Epidermal melanocyte (primary cell): Measurements from ENCODE around the gene SORCS3.

Source experiments
- DNase-seq: peaks from one replicate; pipeline ENCODE4 v3.0.0; 2011; ENCODE audit warnings: low spot score; ENCODE audit not compliant: insufficient read length

The SORCS3 gene

DNA sequence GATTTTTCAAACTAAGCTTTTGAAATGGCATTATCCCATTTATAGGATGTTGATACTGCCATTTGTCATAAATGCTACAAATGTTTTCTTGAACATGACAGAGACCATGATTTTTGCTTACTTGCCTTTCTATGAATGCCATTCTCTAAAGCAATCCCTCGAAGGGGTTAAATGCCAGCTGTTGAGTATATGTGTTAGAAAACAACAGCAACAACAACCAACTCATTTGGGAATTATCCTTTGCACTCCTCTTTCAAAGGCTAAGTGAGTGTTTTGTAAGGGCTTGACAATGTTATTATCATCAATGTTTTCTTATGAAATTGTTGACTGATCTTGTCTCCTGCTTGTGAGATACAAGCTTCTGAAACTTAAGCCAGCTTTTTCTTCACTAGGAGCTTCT is 529.4 kb downstream of the SORCS3 start:
- no peak for DNase-seq

DNA sequence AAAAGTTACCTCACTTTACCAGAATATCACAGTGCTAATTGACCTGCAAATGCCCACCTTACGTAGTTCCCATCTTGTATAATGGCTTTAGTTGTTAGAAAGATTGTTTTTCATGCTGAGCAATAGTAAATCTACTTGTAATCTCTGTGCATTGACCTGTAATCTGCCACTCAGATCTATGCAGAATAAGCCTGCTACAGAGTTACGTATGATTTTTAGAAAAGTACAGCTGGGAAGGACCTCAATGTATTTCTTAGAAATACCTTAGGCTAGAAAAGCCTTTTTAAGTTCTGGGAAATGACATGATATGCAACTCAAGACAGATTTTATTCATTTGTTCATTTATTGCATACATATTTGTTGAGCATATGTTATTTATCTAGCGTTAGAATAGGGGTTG is 530.9 kb downstream of the SORCS3 start:
- no peak for DNase-seq

DNA sequence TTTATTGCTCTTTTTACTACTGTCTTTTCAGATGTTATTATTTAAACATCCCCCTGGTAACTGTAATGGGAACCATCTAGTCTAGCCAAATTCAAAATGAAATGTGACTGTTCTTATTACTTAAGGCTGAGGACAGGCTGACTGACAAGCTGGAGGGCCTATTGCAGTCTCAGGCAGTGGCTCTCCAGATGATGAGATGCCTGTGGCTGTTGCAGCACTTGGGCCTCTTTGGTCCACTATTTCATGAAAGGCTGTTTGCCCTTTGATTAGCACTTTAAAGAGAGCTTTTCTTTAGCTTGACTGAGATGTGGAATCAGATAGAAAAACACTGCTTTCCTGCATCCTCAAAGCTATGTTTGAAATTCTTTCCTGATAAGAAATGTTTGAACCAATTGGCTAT is 540.5 kb downstream of the SORCS3 start:
- no peak for DNase-seq

DNA sequence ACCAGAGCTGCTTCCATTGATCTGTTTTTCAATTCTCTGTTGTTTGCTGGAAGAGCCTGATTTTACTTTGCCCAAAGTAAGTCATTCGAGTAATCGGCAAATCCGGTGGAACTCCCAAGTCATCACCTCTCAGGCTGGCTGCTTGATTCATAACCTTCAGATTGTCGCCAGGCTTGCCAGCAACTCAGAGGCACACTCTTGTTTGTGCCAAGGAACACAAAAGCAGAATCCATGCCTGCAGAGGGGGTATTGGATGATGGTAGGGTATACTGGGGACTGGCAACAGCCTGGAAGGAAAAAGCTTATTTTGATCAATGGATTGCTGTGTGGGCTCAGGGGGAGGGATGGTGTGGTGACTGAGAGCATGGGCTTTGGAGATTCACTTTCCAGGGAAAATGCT is 542.4 kb downstream of the SORCS3 start:
- no peak for DNase-seq

DNA sequence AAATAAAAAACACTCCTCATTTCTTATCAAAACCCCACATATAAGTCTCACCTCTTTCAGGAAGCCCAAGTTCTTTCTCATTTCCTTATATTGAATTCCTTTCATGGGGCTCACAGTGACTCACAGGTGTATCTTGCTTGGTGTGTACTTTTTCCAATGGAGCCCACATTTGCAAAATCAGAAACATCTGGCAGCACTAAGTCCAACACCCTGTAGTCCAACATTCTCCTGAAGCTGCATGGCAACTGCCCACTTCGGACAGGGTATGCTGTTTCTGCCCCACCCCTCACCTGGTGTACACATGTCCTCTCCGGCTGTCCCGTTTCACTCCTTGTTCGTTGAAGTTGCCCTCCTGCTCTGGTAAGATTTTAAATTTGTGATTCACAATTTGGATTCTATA is 544.1 kb downstream of the SORCS3 start:
- DNase-seq, result no peak

DNA sequence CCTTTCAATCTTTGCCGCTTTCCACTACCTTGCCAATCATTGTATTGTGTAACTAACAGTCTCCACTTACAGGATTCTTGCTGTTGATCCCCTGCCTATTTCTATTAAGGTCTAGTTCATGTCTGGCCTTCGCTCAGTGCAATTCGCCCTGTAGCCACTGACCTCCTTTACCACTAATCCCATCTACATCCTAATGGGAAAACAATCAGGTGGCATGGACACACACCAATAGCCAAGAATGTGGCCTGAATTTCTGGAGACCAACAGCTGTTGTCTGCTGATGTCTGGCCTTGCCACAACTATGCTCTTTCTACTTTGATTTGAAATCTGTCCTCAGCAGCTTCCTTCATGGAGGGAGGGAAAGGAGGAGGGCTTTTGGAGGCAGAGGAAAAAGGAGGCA is 546.2 kb downstream of the SORCS3 start:
- no peak for DNase-seq

DNA sequence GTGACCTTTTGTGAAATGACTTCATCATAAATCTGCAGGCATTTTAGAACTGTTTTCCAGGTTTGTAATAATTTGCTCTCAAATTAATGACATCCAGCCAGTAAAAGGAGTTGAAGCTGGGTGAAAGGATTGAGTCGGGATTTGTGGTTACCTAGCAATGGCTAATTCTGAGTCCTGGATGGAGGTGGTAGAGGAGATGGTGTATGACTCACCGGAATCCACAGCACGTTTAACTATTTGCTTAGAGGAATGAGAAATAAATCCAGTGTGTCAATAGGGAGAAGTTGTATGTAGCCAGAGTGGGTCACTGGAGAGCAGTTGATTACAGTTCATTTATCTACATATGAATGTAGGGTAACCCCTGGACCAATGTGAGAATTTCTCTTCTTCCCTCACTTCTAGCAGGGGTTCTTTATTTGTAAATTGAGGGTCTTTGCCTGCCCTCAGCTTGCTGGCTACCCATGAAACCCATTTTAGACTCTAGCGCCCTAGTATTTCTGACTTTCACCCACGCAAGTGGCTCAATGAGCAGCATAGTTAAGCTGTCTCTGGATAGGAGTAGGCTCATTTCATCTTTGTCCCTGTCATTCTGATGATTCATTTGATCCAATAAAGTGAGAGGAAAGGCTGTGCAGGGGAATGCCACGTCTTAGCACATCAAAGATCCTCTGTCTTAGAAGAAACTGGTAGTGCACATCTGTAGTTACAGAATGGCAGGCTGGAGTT is 547.8 kb downstream of the SORCS3 start:
- DNase-seq, result no peak

DNA sequence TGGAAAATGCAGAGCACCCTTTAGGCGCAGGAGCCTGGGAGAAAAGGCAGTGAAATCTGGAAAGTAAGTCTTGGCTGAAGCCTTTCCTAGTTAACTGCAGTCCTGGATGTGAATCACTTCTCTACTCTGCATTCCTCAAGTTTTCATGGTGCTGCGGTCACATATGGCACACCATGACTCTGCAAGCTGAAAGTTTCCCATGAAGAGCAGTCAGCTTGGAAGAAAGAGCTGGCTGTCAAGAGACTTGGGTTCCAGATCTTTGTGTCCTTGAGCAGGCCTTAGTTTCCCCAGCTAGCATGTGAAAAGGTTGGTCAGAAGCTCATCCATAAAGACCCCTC is 548.3 kb downstream of the SORCS3 start:
- no peak for DNase-seq

DNA sequence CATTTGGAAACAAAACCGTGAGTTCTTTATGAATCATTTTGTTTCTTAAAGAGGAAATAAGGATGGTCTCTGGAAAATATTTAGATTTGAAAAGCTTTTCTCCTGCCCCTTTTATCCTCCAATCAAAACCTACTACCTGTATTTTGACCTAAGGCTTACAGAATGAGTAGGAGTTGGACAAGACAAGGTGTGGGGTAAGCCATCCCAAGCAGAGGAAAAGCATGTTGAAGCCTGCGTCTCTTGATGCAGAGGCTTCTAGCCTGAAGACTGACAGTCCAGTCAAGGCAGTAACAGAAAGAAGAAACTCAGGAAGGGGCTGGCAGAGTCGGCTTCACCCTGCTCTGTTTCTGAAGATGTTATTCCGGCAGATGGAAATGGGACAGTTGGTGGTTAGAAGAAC is 551.1 kb downstream of the SORCS3 start:
- no peak for DNase-seq

DNA sequence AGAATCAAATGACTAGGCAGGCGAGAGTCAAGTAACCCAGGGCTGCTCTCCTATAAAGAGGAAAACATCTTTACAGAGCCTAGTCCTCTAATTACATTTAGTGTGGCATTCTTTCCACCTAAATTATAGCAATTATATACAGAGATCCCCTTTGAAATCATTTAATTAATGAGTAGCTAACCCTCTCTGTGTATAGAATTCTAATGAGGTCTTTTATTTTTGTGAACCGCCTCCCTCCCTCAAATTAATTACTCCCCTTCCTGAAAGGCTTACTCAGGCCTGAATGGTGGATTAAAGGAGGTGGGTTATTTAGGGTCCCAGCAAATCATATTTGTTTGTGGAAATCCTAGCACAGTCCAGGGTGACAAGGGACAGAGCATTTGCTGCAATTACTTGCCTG is 551.8 kb downstream of the SORCS3 start:
- no peak for DNase-seq

DNA sequence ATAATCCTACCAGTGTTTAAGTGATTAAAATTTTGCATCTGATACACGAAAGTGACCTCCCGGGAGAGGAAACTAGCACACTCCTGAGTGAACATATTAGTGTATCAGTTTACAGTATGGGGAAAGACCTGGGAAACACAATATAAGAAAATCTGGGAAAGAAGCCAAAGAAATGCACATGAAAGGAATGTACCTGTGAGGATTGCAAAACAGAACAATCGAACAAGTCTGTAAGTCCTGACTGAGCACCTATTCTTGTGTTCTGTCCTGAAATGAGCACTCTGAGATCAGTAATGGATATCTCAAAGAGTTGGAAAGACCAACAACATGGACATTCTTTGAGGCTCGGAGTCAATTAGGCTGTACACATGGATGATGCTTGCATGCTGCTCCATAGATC is 554.7 kb downstream of the SORCS3 start:
- DNase-seq, result no peak

DNA sequence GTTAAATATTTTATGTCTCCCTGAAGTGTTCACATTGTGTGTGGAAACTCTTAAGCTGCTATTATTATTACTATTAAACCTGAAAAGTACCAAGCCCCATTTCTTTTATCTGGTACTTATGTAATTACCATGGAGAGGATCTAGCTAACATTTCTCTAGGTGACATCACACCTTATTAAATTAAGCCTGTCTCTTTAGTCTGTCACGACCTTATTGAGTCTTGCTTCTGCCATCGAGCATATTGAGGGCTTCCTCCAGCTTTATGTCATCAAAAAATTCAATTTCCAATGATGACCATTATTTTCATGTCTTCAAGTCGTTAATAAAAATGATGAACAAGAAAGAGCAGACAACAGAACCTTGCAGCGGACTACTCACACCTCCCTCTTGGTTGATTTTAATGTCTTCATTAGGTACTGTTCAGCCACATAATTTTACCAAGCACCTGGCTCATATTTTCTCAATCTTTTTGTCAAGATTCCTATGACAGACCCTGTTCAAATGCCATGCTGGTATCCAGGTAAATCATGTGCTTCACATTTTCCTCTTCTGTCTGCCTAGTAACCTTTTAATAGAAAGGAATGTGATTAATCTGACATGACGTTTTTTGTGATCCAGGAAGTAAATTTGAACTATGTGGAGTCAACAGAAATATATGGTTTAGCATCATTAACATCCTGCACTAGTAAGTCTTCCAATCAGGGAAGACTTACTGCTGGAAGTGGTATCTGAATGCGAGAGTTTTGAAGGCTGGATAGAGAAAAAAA is 556.7 kb downstream of the SORCS3 start:
- DNase-seq, result no peak

DNA sequence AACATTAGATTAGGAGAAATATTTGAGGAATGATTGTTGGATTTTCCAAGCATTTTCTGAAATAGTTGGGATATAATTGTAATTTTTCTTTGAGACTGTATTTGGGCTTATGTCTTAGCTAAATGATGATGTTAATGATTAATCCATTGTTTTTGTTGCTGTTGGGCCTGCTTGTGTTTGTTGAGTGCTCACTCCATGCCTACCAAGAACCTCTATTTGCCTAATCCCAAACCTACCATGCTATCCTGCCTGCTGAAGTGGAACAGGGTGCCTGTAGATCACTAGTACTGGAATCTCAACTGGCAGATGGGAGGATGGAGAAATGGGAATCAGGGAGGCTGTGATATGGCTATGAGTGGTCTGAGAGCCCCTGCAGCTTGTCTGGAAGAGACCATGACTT is 565.5 kb downstream of the SORCS3 start:
- DNase-seq, result no peak

DNA sequence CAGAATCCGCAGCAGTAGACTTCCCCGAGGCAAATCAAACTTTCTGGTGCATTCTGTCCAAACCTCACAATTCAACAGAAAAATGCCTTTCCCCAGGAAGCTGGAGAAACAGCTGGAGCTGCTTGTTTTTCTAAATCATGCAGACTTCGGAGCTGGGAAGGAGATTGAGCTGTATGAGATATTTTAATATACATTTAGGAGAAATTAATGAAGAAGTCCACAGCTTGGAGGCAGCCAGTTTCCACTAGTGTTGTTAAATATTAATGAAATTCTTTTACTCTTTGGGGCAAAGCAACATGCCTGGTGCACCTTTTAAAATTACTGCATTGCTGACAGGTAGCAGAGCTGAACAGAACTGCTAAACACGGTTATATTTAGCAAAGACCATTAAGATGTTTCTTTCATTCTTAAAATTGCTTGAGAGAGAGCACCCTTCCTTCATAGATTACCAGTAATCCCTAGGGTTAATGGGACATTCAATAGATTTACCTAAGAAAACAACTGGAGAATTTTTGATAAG is 566.4 kb downstream of the SORCS3 start:
- no peak for DNase-seq

DNA sequence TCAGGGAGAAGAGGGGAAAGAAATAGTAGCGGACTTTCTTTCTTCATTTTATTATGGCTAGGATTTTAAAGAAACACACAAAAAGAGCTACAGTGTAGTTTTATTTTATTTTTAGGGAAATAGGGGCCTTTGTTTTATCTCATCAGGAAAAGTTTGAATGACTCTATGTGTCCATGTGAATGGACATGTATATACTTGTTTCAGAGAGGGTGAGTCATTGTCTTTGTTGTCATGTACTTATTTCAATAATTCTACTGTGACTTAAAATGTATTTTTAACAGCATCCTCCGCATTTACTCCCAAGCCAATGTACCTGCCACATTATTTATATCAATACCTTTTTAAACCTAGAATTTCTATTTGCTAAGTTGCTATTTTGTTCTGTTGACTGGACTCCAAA is 569.5 kb downstream of the SORCS3 start:
- DNase-seq, result no peak

DNA sequence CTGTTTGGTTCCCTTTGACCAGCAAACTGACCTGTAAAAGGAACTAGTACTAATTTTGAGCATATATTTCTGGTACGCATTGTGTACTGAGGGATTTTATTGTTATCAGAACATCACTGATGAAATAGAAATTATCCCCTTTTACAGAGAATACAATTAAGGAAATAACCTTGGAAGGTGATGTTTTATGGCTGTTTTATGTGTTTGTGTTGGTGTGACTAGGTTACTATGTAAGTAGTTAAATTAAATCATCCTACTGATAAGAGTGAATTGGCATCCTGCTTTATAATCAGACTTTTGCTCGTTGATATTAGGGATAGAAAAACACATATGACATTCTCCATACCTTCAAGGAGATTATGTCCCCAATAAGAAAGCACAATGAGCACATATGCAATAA is 596.6 kb downstream of the SORCS3 start:
- DNase-seq, result no peak

DNA sequence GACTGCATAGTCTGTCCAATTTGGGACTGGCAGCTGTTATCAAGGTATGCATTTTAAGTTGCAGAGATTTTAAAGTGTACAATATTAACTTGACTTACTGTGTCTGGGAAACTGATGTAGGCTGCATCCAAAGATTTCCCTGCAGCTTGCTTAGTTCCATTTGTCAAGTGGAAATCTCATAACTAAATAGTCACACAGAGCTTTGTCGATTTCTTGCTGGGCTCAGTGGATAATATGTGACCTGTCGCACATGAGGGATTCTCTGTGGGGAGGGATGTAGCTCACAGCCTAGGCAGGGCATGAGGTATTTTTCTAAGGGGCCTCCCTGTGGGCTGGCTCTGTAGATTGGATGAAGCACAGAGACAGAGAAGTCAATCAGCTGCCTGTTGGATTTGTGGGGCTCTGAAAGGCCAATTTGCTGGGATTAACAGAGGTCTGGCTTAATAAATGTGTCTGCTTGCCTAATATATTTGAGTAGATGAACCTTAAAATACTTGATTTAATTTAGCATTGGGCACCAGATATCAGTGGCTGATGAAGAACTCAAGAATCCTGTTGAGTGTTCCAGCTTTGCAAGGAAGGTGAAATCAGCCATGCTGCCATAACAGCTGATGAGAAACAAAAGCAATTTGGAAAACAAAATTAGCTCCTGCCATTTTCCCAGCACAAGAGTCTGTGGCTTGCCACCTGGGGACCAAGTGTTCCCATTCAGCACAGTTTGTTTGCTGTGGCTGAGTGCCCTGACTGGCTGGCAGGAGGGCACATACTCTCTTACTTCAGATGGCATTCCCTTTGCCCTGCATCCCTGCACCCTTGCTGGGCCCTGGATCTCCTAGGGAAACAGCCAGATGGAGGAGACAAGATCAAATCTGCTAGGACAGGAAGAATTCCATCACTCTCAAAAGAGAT is 598.5 kb downstream of the SORCS3 start:
- DNase-seq, result no peak

DNA sequence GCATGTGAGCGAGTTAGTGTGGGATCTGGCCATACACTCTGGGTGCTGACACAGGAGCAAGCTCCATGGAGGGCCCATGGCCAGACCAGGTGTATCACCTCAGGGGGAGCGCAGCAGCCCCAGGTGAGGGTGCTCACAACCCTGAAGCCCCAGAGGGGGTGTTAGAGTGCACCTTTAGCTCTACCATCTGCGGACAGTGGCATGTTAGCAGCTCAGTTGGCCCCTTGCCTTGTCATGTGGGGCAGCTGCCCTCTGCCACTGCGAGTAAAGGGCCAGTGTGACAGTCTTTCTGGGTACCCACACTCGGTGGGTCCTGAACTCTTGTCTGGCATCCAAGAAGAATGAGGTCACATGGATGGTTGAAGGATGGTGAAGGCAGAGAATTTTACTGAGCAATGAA is 600.2 kb downstream of the SORCS3 start:
- no peak for DNase-seq

DNA sequence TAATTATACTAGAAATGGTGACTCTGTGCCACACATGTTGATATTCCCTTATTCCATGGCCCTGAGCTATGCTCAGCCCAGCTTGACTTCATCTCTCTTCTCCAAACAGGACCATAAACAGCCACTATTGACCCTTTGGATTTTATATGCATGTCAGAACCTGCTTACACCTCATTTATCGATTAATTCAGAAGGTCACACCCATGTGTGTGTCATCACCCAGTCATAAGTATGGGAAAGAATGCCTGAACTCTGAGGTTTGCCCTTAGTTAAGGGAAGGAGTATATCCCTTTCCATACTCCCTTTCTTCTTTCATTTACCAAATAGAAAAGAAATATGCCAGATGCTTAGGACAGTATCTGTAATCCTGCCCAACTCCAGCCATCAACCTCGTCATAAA is 602.3 kb downstream of the SORCS3 start:
- DNase-seq, result no peak

DNA sequence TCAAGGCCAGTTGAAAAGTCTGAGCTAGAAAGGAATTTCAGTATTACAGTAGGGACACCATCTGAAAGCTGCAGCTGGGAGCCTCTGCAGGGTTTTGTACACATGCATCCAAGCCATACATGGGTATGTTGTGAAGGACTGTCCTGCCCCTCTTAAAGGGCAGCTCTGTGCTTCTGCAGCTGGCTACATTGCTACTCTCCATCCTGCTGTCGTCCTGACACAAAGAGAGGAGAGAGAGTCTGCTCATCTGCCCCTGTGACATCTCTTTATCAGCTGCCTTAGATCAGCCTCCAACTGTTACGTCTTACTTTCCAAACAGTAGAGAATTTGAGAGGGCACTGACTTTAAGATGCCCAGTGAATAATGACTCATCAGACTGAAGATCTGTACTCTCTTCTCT is 602.7 kb downstream of the SORCS3 start:
- no peak for DNase-seq

DNA sequence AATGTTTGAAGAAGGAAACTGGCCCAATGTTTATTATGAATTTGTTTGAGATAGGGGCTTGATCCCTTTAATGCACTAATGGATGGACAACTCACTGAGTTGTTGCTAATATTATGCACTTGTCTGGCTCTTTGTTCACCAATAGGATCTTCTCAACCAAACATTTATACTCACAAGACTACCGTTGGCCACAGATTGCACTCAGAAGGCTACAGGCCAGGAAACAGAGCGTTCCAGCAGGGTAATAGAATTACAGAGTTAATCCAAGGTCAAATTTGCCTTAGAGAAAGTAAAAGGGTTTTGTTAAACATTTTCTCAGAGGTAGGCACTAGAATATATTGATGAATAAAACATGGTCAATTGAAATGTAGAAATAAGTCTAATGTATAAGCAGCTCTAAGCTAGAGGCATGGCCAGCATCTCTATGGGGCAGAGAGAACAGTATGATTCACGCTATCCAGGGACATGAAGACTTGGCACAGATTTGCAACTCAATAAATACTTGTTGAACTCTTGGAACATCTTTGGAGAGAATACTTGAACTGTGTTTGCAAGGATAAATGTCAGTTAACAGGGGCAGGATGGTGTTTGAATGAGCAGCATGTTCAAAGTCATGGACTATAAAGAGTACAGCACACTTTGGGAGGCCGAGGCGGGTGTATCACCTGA is 606.9 kb downstream of the SORCS3 start:
- no peak for DNase-seq
